HCT116 (cell line): ENCODE results near the gene SLC26A2. TPM values are rescaled to one million over a fixed set of nuclear protein-coding genes. Genes with fewer than 3 reads are reported as not detected.

ENCODE experiments used
- ATAC-seq: fragments of 200-7000 bp; cut with Tn5 transposase; 2 replicates; pipeline ENCODE4 v1.9.1; 2020; ENCODE audit warnings: mild to moderate bottlenecking, moderate library complexity
- BruUV-seq: library from RNA; stranded (reverse); fragments of 400-500 nt; replicated peaks from 2 replicates; lab custom pipeline; 2021; lab: Mats Ljungman, UMichigan
- CTCF ChIA-PET: fragments of 300-600 bp; sonication (Branson Sonifier 250); formaldehyde crosslinking; loops from one replicate; lab custom pipeline; 2021; ENCODE audit warnings: antibody characterized with exemption; lab: Charles Lee
- POLR2A ChIA-PET: fragments of 300-600, 350-600 bp; sonication (Branson Sonifier 250); formaldehyde crosslinking; loops from one replicate; lab custom pipeline; 2021; ENCODE audit warnings: antibody characterized with exemption; lab: Charles Lee
- RAD21 ChIA-PET, 2 experiments: fragments of 300-600 bp; sonication (Branson Sonifier 250); formaldehyde crosslinking; loops; one replicate each; lab custom pipeline; 2023; ENCODE audit warnings: low total read pairs in 2 of 2; ENCODE audit not compliant: uncharacterized antibody in 2 of 2, unreplicated experiment in 2 of 2, low non-redundant PET in 1 of 2; lab: Charles Lee
- DNase-seq: peaks from one replicate; pipeline ENCODE4 v3.0.0-alpha.2; 2010; ENCODE audit warnings: low read depth, low spot score
- H2AFZ ChIP-seq: fragments of 200-600 bp; shearing (Covaris generic), sonication (generic); 2 replicates; pipeline ENCODE4 v1.6.1; 2017; ENCODE audit warnings: low read depth, mixed run types, mixed read lengths, antibody characterized with exemption, low read length; ENCODE audit not compliant: poor library complexity, severe bottlenecking
- H3K27ac ChIP-seq: 2 replicates; pipeline ENCODE4 v1.5.1; 2012; ENCODE audit warnings: low read depth, low read length
- H3K27me3 ChIP-seq: fragments of 200-600 bp; sonication (generic); 2 replicates; pipeline ENCODE4 v1.6.1; 2016; ENCODE audit warnings: mixed run types, low read length, mixed read lengths; ENCODE audit not compliant: insufficient read depth
- H3K36me3 ChIP-seq, 2 experiments: fragments of 200-500 bp in 1 of 2; fragments of 200-600 bp in 1 of 2; sonication (Bioruptor generic) in 1 of 2; sonication (generic) in 1 of 2; 2 replicates each; pipeline versions ENCODE4 v1.5.1 to v1.6.1; 2014 to 2016; ENCODE audit warnings: low read length in 2 of 2, inconsistent platforms in 1 of 2, mixed read lengths in 1 of 2, mixed run types in 1 of 2; ENCODE audit not compliant: insufficient read depth in 2 of 2, control insufficient read depth in 1 of 2
- H3K4me1 ChIP-seq, 2 experiments: fragments of 200-600 bp in 1 of 2; sonication (generic) in 1 of 2; 2 replicates each; pipeline versions ENCODE4 v1.5.1 to v1.6.1; 2012 to 2017; ENCODE audit warnings: low read length in 2 of 2, inconsistent platforms in 1 of 2, mild to moderate bottlenecking in 1 of 2, mixed read lengths in 1 of 2, mixed run types in 1 of 2, moderate library complexity in 1 of 2; ENCODE audit not compliant: insufficient read depth in 2 of 2, control insufficient read depth in 1 of 2
- H3K4me2 ChIP-seq: fragments of 200-600 bp; sonication (generic); 2 replicates; pipeline ENCODE4 v1.6.1; 2017; ENCODE audit warnings: mixed run types, low read length, mixed read lengths
- H3K4me3 ChIP-seq, 2 experiments: fragments of 200-600 bp in 1 of 2; sonication (generic) in 1 of 2; replicated peaks in 1 of 2; 2 replicates each; pipeline ENCODE4 v1.5.1; 2011 to 2016; ENCODE audit warnings: low read length in 2 of 2, control low read depth in 1 of 2, low read depth in 1 of 2, mild to moderate bottlenecking in 1 of 2, mixed read lengths in 1 of 2, mixed run types in 1 of 2
- H3K79me2 ChIP-seq: fragments of 200-600 bp; sonication (generic); 2 replicates; pipeline ENCODE4 v1.6.1; 2017; ENCODE audit warnings: mild to moderate bottlenecking, mixed run types, low read length, moderate library complexity, mixed read lengths; ENCODE audit not compliant: insufficient read depth
- H3K9ac ChIP-seq: fragments of 200-600 bp; sonication (generic); 2 replicates; pipeline ENCODE4 v1.6.1; 2016; ENCODE audit warnings: low read length, mixed read lengths
- H3K9me2 ChIP-seq: fragments of 200-600 bp; sonication (generic), shearing (Covaris generic); 2 replicates; pipeline ENCODE4 v1.6.1; 2017; ENCODE audit warnings: mixed run types, mild to moderate bottlenecking, moderate library complexity; ENCODE audit not compliant: insufficient read depth
- H3K9me3 ChIP-seq, 2 experiments: fragments of 200-500 bp in 1 of 2; fragments of 200-600 bp in 1 of 2; sonication (Bioruptor generic) in 1 of 2; sonication (generic) in 1 of 2; 2 replicates each; pipeline ENCODE4 v1.6.1; 2014 to 2017; ENCODE audit warnings: low read length in 2 of 2, mixed read lengths in 2 of 2, inconsistent platforms in 1 of 2, low read depth in 1 of 2, mild to moderate bottlenecking in 1 of 2, mixed run types in 1 of 2, moderate library complexity in 1 of 2; ENCODE audit not compliant: control insufficient read depth in 1 of 2, insufficient read depth in 1 of 2
- H4K20me1 ChIP-seq: fragments of 200-600 bp; sonication (generic), shearing (Covaris generic); 2 replicates; pipeline ENCODE4 v1.6.1; 2017; ENCODE audit warnings: mixed run types, mild to moderate bottlenecking, moderate library complexity; ENCODE audit not compliant: insufficient read depth
- CBX3 ChIP-seq: IDR thresholded peaks from 2 replicates; pipeline ENCODE4 v1.6.1; 2012; ENCODE audit warnings: low read depth
- CEBPB ChIP-seq: IDR thresholded peaks from 2 replicates; pipeline ENCODE4 v1.6.1; 2012; ENCODE audit warnings: low read depth
- EGR1 ChIP-seq: IDR thresholded peaks from 2 replicates; pipeline ENCODE4 v1.6.1; 2012; ENCODE audit warnings: low read depth
- ELF1 ChIP-seq: IDR thresholded peaks from 2 replicates; pipeline ENCODE4 v1.6.1; 2012; ENCODE audit warnings: low read depth, borderline replicate concordance
- EZH2 ChIP-seq: fragments of 200-600 bp; sonication (generic); IDR thresholded peaks from 2 replicates; pipeline ENCODE4 v1.6.1; 2017; ENCODE audit warnings: antibody characterized with exemption, mixed run types
- EZH2phosphoT487 ChIP-seq: fragments of 200-600 bp; IDR thresholded peaks from 2 replicates; pipeline ENCODE4 v1.6.1; 2018; ENCODE audit warnings: antibody characterized with exemption, borderline replicate concordance
- FOSL1 ChIP-seq: IDR thresholded peaks from 2 replicates; pipeline ENCODE4 v1.6.1; 2012; ENCODE audit warnings: low read depth
- JUND ChIP-seq: IDR thresholded peaks from 2 replicates; pipeline ENCODE4 v1.6.1; 2012
- POLR2AphosphoS5 ChIP-seq: IDR thresholded peaks from 2 replicates; pipeline ENCODE4 v1.6.1; 2011; ENCODE audit warnings: mild to moderate bottlenecking, low read depth, low read length, moderate library complexity
- RAD21 ChIP-seq: IDR thresholded peaks from 2 replicates; pipeline ENCODE4 v1.6.1; 2012; ENCODE audit warnings: low read depth, mild to moderate bottlenecking
- SIN3A ChIP-seq: IDR thresholded peaks from 2 replicates; pipeline ENCODE4 v1.6.1; 2012; ENCODE audit warnings: low read depth
- SP1 ChIP-seq: IDR thresholded peaks from 2 replicates; pipeline ENCODE4 v1.6.1; 2012; ENCODE audit warnings: low read depth
- SRF ChIP-seq: IDR thresholded peaks from 2 replicates; pipeline ENCODE4 v1.6.1; 2012; ENCODE audit warnings: low read depth
- TCF7L2 ChIP-seq: IDR thresholded peaks from 2 replicates; pipeline ENCODE4 v1.7.0; 2011; ENCODE audit warnings: borderline replicate concordance, inconsistent platforms; ENCODE audit not compliant: insufficient read depth, insufficient read length; ENCODE audit errors: extremely low read depth
- YY1 ChIP-seq: IDR thresholded peaks from 2 replicates; pipeline ENCODE4 v1.6.1; 2011; ENCODE audit warnings: low read length, low read depth, moderate library complexity, mild to moderate bottlenecking; ENCODE audit not compliant: insufficient replicate concordance; ENCODE audit errors: extremely low read depth
- ZFX ChIP-seq: fragments of 450-650 bp; IDR thresholded peaks from 2 replicates; pipeline ENCODE4 v1.6.1; 2017
- ZNF274 ChIP-seq: fragments of 200-500 bp; sonication (Bioruptor generic); IDR thresholded peaks from 2 replicates; pipeline ENCODE4 v1.6.1; 2014; ENCODE audit warnings: mild to moderate bottlenecking, low read depth, low read length, inconsistent platforms
- intact Hi-C: fragments of 100-400 bp; cut with micrococcal nuclease; formaldehyde crosslinking; loops from 2 replicates; pipeline ENCODE4 v1.10.0; 2022
- total RNA-seq: library from RNA; stranded (reverse); gene quantifications from one replicate; pipeline ENCODE4 v1.2.1, GENCODE V29; 2021; ENCODE audit not compliant: unreplicated experiment
- TF ChIP-seq, protein P1 (sequence below): IDR thresholded peaks from 2 replicates; pipeline ENCODE4 v1.6.1; 2012; ENCODE audit warnings: low read depth
- TF ChIP-seq, protein P2 (sequence below): IDR thresholded peaks from 2 replicates; pipeline ENCODE4 v1.6.1; 2012
- TF ChIP-seq, protein P3 (sequence below), 3 experiments: fragments of 200-600 bp in 1 of 3; sonication (generic) in 1 of 3; IDR thresholded peaks in 2 of 3; conservative IDR thresholded peaks in 1 of 3; 2 replicates each; pipeline ENCODE4 v1.5.1; 2012 to 2017; ENCODE audit warnings: low read depth in 2 of 3, low read length in 2 of 3, antibody characterized with exemption in 1 of 3, borderline replicate concordance in 1 of 3, control low read depth in 1 of 3, mild to moderate bottlenecking in 1 of 3, mixed read lengths in 1 of 3, mixed run types in 1 of 3, moderate library complexity in 1 of 3; ENCODE audit not compliant: insufficient read depth in 1 of 3

Gene SLC26A2
- total RNA-seq, 1 experiment from 2014 or later, result 7.8 TPM

DNA sequence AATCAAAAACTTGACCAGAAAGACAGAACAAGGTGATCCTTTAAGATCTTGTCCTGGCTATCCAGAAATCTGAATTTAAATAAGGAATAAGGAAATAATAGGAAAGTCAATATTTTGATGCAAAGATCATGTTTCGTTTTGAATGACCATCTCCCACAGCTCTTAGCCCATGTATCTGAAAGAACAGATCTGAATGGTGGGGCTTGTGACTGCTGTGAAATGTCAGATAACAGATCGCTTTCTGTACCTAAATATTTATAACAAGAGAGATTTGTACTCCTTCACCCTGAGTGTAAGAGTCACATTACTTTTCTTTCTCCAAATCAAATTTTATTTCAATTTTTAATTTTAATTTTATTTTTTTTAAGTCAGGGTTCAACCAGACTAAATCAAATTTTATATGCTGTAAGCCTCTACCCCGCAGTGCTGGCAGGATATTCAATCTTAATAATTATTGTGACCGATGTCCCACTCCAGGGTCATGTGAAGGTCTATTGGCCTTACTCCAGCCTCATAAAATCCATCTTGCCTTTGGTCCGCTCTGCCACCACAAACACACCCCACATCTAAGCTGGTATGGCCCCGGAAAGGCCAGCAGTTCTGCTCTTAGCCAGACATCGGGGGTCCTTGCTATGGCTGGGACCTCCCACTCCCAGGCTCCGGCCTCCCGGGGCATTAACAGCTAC, 7.0 kb upstream of the SLC26A2 start:
- Histone ChIP-seq H3K4me1 (no peaks in the 10 kb centered on the region), H3K27ac (no peak overlapping the region), H4K20me1 (no peaks in the 10 kb centered on the region), H2AFZ (no peak overlapping the region), H3K36me3 (no peaks in the 10 kb centered on the region), H3K9me2 (no peaks in the 10 kb centered on the region), H3K27me3 (no peaks in the 10 kb centered on the region), H3K9ac (no peak overlapping the region), H3K9me3 (no peaks in the 10 kb centered on the region), H3K4me2 (no peak overlapping the region), H3K4me3 (no peak overlapping the region), H3K79me2 (no peaks in the 10 kb centered on the region)
- POLR2A ChIA-PET, result no interaction called here
- intact Hi-C loops, result no loop called here
- DNase-seq (no peak), ATAC-seq (no peak)
- no TSS peak for BruUV-seq
- CTCF ChIA-PET, result no interaction called here
- TF ChIP-seq RAD21 (no peak), ZNF274 (no peak), CBX3 (no peak), SIN3A (no peak), POLR2AphosphoS5 (no peak), CEBPB (no peak), SRF (no peak), EZH2 (no peak), ELF1 (no peak), ZFX (no peak), JUND (no peak), TCF7L2 (no peak), YY1 (no peak), EZH2phosphoT487 (no peak), FOSL1 (no peak), EGR1 (no peak), SP1 (no peak)
- TF ChIP-seq, protein P1, sequence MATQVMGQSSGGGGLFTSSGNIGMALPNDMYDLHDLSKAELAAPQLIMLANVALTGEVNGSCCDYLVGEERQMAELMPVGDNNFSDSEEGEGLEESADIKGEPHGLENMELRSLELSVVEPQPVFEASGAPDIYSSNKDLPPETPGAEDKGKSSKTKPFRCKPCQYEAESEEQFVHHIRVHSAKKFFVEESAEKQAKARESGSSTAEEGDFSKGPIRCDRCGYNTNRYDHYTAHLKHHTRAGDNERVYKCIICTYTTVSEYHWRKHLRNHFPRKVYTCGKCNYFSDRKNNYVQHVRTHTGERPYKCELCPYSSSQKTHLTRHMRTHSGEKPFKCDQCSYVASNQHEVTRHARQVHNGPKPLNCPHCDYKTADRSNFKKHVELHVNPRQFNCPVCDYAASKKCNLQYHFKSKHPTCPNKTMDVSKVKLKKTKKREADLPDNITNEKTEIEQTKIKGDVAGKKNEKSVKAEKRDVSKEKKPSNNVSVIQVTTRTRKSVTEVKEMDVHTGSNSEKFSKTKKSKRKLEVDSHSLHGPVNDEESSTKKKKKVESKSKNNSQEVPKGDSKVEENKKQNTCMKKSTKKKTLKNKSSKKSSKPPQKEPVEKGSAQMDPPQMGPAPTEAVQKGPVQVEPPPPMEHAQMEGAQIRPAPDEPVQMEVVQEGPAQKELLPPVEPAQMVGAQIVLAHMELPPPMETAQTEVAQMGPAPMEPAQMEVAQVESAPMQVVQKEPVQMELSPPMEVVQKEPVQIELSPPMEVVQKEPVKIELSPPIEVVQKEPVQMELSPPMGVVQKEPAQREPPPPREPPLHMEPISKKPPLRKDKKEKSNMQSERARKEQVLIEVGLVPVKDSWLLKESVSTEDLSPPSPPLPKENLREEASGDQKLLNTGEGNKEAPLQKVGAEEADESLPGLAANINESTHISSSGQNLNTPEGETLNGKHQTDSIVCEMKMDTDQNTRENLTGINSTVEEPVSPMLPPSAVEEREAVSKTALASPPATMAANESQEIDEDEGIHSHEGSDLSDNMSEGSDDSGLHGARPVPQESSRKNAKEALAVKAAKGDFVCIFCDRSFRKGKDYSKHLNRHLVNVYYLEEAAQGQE, result no peak
- TF ChIP-seq, protein P2, sequence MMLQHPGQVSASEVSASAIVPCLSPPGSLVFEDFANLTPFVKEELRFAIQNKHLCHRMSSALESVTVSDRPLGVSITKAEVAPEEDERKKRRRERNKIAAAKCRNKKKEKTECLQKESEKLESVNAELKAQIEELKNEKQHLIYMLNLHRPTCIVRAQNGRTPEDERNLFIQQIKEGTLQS, result no peak
- TF ChIP-seq, protein P3, sequence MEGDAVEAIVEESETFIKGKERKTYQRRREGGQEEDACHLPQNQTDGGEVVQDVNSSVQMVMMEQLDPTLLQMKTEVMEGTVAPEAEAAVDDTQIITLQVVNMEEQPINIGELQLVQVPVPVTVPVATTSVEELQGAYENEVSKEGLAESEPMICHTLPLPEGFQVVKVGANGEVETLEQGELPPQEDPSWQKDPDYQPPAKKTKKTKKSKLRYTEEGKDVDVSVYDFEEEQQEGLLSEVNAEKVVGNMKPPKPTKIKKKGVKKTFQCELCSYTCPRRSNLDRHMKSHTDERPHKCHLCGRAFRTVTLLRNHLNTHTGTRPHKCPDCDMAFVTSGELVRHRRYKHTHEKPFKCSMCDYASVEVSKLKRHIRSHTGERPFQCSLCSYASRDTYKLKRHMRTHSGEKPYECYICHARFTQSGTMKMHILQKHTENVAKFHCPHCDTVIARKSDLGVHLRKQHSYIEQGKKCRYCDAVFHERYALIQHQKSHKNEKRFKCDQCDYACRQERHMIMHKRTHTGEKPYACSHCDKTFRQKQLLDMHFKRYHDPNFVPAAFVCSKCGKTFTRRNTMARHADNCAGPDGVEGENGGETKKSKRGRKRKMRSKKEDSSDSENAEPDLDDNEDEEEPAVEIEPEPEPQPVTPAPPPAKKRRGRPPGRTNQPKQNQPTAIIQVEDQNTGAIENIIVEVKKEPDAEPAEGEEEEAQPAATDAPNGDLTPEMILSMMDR (IDR thresholded peaks at IDR 0.05 in 2 of 3, conservative IDR thresholded peaks at IDR 0.05 in 1 of 3; ENCODE audit: borderline replicate concordance in 1 of 3, insufficient read depth in 1 of 3, low read depth in 2 of 3, low read length in 2 of 3), result no peak
- RAD21 ChIA-PET, result no interaction called here
